ENCODE data around the gene KRT79.
"Not testable (repeated sequence)": the region's sequence is repeated elsewhere in the genome, so short reads cannot be mapped to it uniquely, and the experiment has no call there.

The KRT79 gene

GRCh38 chr12:52833922-52834726 is at the start of gene KRT79:
Gene KRT79 (minus strand): TSS chr12:52834311. CDS start chr12:52834260, 51 bp downstream.
- no peak for DNase-seq (ENCODE audit: low spot score)

- DNase-seq (ENCODE audit: low spot score), result not testable (repeated sequence)
Measured at GRCh38 chr12:52880499-52880898, 46.4 kb upstream of the KRT79 start.

GRCh38 chr12:52879394-52880351 is 45.6 kb upstream of the KRT79 start:
- DNase-seq (ENCODE audit: low spot score), result peak; percentile 82

DNA sequence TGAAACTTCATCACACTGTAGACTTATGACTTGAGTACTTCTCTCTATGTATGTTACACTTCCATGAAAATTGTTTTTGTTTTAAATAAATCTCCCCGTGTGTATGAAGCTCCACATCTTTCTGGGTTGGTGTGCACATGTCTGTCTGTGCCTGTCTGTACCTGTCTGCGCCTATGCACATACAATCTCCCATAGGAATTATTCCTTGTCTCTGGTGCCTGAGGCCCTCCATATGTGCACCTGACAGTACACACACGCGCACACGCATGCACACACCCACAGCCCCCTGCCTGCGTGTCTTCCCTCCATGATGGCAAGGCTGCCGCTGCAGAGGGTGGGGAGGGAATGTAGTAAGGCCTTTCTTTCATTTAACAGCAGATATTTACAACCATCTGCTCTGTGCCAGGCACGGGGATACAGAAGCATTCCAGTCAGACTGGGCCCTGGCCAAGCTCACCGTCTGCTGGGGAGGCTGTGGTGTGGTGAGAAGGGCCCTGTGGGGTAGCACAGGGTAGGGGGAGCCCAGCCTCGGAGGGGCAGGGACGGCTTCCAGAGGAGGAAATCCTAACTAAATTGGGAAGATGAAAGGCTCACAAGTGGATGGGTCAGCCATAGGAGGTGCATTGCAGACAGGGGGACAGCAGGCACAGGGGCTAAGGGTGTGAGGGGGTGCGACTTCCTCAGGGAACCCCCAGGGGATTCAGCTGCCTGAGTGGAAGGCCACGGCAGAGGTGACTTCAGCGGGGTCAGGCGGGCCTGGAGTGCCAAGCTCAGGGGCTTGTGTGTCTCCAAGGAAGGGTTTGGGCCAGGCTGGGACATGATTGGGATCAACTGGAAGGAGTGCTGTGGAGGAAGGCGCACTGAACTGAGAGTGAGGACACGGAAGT is 44.6 kb upstream of the KRT79 start:
- DNase-seq (ENCODE audit: low spot score), result no peak

- DNase-seq (ENCODE audit: low spot score), result no peak
Measured at GRCh38 chr12:52877242-52877641, 43.1 kb upstream of the KRT79 start.

DNA sequence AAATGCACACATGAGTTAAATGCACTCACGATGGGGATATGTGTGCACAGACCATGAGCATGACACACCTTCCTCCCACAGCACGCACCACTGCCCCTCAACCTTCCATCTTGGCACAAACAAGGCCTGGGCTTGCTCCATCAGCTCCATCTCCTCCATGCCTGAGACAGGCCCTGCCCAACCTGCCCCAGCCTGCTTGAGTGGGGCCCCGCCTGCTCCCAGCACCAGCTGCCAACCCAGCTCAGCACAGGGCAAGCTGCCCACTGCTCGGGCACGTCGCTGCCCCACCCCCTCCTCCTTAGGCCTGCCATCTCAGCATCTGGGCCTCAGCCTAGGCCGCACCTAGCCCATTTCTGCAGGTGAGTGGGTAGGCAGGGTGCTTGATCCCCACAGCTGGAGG is 42.3 kb upstream of the KRT79 start:
- peak; percentile 40 for DNase-seq (ENCODE audit: low spot score)

DNA sequence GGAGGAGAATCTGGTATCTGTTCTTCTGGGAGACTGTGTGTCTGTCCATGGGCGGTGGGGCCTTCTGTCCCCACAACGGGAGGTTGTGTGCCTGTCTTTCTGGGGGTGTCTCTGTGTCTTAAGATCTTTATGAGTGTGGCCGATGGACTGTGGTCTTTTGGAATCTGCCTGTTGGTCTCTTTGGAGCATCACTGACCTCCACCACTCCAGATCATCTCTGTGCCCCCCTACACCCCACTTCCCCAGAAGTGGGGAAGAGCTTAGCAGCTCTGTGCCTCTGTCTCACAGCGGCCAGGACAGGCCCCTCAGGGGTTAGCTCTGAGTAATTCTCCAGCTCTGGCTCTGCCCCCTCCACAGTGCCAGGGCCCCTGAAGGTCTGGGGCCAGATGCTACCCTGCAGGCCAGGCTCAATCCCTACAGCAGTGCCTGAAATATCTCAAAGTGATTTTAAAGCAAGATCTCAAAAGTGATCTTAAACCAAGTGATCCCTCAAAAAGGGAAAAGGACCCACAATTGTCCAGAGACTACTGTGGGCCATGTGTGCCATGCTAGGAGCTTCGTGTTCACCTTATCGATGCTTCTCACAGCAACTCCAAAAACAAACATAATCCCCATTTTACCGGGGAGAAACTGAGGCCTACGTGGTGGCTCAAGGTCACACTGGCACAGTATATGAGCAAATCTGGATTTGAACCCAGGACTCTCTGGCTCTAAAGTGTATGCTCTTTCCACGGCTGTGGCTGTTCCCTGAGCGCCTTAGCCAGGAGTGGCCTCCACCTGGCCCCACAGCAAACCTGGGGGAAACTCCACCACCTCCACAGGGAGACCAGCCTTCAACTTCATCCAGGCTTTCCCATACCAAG is 40.7 kb upstream of the KRT79 start:
- no peak for DNase-seq (ENCODE audit: low spot score)

DNA sequence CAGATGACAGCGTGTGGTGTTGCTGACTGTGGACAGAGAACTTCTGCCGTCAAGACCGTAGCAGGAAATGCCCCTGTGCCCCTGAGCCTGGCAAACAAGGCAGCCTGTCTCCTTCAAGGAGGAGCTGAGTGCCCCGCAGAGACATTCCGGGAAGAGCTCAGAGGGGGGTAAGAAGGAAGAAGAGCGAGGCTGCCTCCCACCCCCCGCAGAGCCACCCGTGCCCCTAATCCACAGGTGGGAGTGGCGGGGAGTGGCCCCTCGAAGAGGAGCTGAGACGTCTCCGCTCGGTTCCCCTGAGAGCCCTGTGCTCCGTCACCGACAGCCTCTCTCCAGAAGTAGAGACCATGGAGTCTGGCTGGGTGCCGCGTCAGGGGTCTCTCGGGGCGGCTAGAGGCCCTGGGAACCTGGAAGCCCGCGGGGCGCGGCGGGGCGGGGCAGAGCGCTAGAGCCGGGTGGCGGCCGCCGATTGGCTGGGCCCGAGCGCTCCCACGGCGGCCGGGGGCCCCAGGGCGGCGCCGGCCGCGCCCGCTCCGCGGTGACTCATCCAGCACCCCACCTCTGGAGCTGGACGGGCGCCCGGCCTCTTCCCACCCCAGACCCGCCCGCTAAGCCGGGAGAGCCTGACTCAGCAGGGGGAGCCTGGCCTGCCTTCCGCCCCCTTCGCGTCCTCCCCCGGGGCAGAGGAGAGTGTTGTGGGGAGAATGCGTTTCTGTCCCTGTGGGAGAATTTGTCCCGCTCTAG is 39.9 kb upstream of the KRT79 start:
- DNase-seq (ENCODE audit: low spot score), result peak; percentile 92

- no peak for DNase-seq (ENCODE audit: low spot score)
Measured at GRCh38 chr12:52873513-52873831, 39.4 kb upstream of the KRT79 start.

GRCh38 chr12:52872644-52873389 is 38.7 kb upstream of the KRT79 start:
- no peak for DNase-seq (ENCODE audit: low spot score)

- peak; percentile 73 for DNase-seq (ENCODE audit: low spot score)
Measured at GRCh38 chr12:52871291-52872039, 37.4 kb upstream of the KRT79 start.

DNA sequence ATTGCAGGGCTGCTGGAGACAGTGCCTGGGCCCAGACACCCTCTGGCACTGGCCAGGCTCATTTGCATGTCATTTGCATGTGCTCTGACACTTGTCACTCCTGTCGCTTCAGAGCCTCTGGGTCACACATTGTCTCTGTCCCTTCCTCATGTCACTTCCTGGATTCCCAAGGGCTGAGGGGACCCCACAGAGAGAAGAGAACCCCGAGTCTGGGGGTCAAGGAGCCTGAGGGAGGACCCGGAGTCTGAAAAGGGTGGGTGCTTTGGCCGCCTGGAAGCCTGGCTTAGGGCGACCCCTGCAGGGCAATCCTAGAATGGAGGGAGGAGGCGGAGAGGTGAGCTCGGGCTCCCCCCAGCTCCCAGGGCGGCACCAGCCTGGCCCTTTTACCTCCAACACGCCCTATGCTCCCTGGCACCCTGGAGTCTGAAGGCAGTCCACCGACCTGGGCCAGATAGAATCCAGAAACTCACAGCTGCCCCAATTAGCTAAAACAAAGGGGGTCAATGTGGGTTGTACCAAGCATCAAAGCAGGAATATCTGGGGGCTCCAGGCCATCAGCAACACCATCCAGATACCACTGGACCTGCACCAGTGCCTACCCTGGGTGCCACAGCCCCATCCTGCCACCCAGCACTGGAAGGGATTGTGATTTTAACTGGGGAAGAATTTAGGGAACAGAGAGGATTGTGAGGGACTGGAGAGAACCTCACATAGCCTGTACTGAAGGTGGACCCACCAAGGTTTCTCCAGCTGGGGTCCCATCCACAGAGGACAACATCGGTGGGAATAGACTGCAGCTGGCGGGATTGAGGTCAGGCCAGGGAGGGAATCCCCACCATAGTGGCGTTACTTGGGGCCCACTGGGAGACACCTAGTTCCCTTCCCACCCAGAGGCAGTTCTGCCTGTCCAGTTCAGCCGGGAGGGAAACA is 36.5 kb upstream of the KRT79 start:
- peak; percentile 84 for DNase-seq (ENCODE audit: low spot score)

DNA sequence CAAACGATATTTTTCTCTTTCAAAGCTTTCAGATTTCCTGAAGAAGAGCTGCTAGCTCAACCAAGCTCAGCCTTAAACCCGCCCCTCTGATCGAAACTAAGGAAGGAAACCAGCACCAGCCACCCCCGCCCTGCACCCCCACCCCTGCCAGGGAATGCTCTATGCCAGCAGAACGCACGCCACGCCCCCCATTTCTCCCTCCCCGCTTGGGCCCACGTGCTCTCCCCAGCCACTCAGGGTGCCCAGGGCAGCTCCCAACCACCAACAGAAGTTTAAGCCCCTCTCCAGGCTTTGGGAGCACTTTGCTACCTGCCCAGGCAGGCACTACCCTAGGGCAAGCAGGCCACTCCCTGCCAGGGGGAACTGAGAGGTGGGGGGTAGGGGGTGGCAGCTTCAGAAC is 33.5 kb upstream of the KRT79 start:
- peak; percentile 24 for DNase-seq (ENCODE audit: low spot score)

DNA sequence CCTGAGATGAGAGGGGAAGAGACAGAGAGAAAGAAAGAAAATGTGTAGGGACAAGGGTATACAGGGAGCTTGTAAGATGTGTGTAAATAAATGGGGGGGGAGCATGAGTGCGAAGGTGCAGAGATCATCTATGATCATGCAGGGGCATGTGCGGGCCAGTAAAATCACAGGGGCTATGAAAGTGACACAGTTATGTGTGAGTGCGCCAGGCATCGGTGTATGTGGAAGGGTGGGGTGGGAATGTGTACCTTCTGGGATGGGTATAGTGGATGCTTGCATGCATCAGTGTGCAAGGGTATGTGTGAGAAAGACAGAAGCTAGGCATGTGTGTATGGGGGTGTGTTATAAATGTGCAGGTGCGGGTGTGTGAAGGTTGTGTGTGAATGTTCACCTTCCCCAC is 33.0 kb upstream of the KRT79 start:
- DNase-seq (ENCODE audit: low spot score), result no peak

GRCh38 chr12:52865090-52865944 is 31.2 kb upstream of the KRT79 start:
- peak; percentile 60 for DNase-seq (ENCODE audit: low spot score)

- DNase-seq (ENCODE audit: low spot score), result no peak
Measured at GRCh38 chr12:52862023-52862422, 27.9 kb upstream of the KRT79 start.

GRCh38 chr12:52861511-52861910 is 27.4 kb upstream of the KRT79 start:
- DNase-seq (ENCODE audit: low spot score), result no peak
